Hepatocyte (in vitro differentiated cells): ENCODE results near the gene GUCY1A2.

Source experiments
- EZH2 ChIP-seq: fragments of 200-600 bp; sonication (generic); IDR thresholded peaks from 2 replicates; pipeline ENCODE4 v1.6.1; 2016; ENCODE audit warnings: antibody characterized with exemption, mild to moderate bottlenecking, borderline replicate concordance
- TF ChIP-seq, protein P1 (sequence below): fragments of 200-600 bp; sonication (generic); IDR thresholded peaks from 2 replicates; pipeline ENCODE4 v1.5.1; 2016; ENCODE audit warnings: antibody characterized with exemption, mild to moderate bottlenecking; ENCODE audit not compliant: poor library complexity

DNA sequence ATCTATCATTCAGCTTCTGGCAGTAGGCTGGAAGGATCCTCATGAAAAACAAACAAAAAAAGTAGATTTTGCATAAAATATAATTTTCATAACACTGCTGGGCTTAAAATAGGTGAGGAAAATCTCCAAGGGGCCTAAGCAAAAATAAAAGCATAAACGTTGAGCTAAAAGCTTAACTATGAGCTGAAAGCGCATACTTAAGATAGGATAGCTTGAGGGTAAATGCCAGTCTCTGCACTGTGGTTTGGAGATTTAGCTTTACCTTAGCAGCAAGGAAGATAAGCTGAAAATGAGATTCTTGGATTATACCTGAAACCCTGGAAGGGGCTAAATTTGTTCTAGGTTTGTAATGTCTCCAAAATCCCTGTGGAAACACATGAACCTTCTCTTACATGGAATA lies 183.7 kb downstream of the GUCY1A2 start:
- TF ChIP-seq, protein P1, sequence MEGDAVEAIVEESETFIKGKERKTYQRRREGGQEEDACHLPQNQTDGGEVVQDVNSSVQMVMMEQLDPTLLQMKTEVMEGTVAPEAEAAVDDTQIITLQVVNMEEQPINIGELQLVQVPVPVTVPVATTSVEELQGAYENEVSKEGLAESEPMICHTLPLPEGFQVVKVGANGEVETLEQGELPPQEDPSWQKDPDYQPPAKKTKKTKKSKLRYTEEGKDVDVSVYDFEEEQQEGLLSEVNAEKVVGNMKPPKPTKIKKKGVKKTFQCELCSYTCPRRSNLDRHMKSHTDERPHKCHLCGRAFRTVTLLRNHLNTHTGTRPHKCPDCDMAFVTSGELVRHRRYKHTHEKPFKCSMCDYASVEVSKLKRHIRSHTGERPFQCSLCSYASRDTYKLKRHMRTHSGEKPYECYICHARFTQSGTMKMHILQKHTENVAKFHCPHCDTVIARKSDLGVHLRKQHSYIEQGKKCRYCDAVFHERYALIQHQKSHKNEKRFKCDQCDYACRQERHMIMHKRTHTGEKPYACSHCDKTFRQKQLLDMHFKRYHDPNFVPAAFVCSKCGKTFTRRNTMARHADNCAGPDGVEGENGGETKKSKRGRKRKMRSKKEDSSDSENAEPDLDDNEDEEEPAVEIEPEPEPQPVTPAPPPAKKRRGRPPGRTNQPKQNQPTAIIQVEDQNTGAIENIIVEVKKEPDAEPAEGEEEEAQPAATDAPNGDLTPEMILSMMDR = no peak
- no peak for TF ChIP-seq EZH2
